GM21576 (cell line): ENCODE data around the gene EP300.
"Not testable (repeated sequence)": the region's sequence is repeated elsewhere in the genome, so short reads cannot be mapped to it uniquely, and the experiment has no call there.

Experiments used
- ATAC-seq: cut with Tn5 transposase; IDR thresholded peaks from one replicate; pipeline ENCODE4 v1.9.1; 2021; ENCODE audit warnings: mild to moderate bottlenecking, moderate library complexity; ENCODE audit not compliant: unreplicated experiment

Gene EP300

GRCh38 chr22:41146573-41146972, 54.2 kb downstream of the EP300 start:
- ATAC-seq, result no peak

- ATAC-seq, result no peak
Measured at GRCh38 chr22:41147722-41148121, 55.3 kb downstream of the EP300 start.

GRCh38 chr22:41152902-41153301, 60.5 kb downstream of the EP300 start:
- no peak for ATAC-seq

GRCh38 chr22:41157083-41157482, 64.7 kb downstream of the EP300 start:
- ATAC-seq, result no peak

- no peak for ATAC-seq
Measured at GRCh38 chr22:41169157-41169556, 76.8 kb downstream of the EP300 start.

- ATAC-seq, result no peak
Measured at GRCh38 chr22:41171996-41172395, 79.6 kb downstream of the EP300 start.

GRCh38 chr22:41175546-41175945, 83.2 kb downstream of the EP300 start:
- ATAC-seq, result no peak

- no peak for ATAC-seq
Measured at GRCh38 chr22:41177040-41177621, 84.7 kb downstream of the EP300 start.

- ATAC-seq, result no peak
Measured at GRCh38 chr22:41177622-41178424, 85.4 kb downstream of the EP300 start.

GRCh38 chr22:41178425-41178975, 86.1 kb downstream of the EP300 start:
- no peak for ATAC-seq

GRCh38 chr22:41180362-41180761, 88.0 kb downstream of the EP300 start:
- not testable (repeated sequence) for ATAC-seq

- ATAC-seq, result no peak
Measured at GRCh38 chr22:41180926-41181325, 88.5 kb downstream of the EP300 start.

- ATAC-seq, result no peak
Measured at GRCh38 chr22:41181349-41182241, 89.2 kb downstream of the EP300 start.

GRCh38 chr22:41184679-41185078, 92.3 kb downstream of the EP300 start:
- ATAC-seq, result no peak

GRCh38 chr22:41191467-41191866, 99.1 kb downstream of the EP300 start:
- no peak for ATAC-seq

GRCh38 chr22:41193829-41194228, 101.4 kb downstream of the EP300 start:
- ATAC-seq, result no peak

GRCh38 chr22:41197038-41197972, 104.9 kb downstream of the EP300 start:
- peak; percentile 57 for ATAC-seq

GRCh38 chr22:41198027-41198580, 105.7 kb downstream of the EP300 start:
- ATAC-seq, result no peak

- ATAC-seq, result no peak
Measured at GRCh38 chr22:41201141-41201540, 108.7 kb downstream of the EP300 start.

GRCh38 chr22:41203118-41203517, 110.7 kb downstream of the EP300 start:
- no peak for ATAC-seq
